NB4 (cell line): ENCODE measurements around the gene SHISAL1.

Source experiments
- DNase-seq: peaks from one replicate; pipeline ENCODE4 v3.0.0; 2010; ENCODE audit warnings: low read depth
- H3K4me3 ChIP-seq: one replicate; pipeline ENCODE4 v1.5.1; 2011; ENCODE audit warnings: mild to moderate bottlenecking, low read depth, low read length, moderate library complexity
- MYC ChIP-seq: IDR thresholded peaks from 2 replicates; pipeline ENCODE4 v1.6.1; 2011; ENCODE audit warnings: low read depth, low read length
- POLR2A ChIP-seq: IDR thresholded peaks from 2 replicates; pipeline ENCODE4 v1.6.1; 2011; ENCODE audit warnings: mild to moderate bottlenecking; ENCODE audit not compliant: insufficient read length; ENCODE audit errors: extremely low read depth
- TF ChIP-seq, protein P1 (sequence below): IDR thresholded peaks from 2 replicates; pipeline ENCODE4 v1.6.1; 2011; ENCODE audit warnings: low read depth, low read length
- TF ChIP-seq, protein P2 (sequence below): IDR thresholded peaks from one replicate; pipeline ENCODE4 v1.5.1; 2012; ENCODE audit warnings: low read depth, low read length

Gene SHISAL1

DNA sequence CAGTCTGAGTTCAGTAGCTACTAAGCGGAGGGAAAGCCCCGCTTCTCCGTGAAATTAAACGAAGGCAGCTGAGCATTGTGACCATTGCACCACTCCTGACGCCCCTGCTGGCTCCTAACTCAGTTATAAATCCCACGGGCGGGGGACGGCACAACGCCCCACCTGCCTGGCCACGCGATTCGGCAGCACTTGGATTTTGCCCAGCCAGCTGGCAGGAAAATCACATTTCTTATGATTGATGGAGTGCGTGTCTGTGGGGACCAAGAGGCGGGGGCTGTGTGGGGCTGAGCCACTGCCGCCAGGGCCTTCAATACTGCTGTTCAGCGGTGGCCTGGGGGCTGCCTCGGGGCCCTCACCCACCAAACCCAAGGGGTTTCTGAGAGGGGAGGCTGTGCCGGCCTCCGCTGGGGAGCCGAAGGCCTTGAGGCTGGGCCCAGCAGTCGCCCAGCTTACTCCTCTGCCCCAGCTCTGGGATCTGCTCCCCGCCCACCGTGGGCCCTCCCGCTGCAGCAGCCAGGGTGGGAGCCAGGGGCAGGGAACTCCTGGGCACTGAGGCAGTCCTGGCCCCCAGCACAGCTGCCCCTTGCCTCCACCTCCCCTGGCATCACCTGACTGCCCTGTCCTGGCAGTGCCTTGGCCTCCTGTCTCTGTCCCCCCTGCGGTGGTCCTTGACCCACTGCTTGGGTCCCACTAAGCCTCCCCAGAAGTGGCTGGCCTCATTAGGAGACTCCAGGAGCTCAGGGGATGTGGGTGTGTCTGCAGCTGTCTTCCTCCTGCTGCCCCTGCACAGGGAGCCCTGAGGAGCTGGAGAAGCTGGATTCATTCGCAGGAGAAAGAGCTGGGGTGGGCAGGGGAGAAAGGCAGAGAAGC lies 30.7 kb downstream of the SHISAL1 start:
- no peak overlapping the region for H3K4me3 ChIP-seq
- TF ChIP-seq POLR2A (no peak), MYC (no peak)
- TF ChIP-seq, protein P1, sequence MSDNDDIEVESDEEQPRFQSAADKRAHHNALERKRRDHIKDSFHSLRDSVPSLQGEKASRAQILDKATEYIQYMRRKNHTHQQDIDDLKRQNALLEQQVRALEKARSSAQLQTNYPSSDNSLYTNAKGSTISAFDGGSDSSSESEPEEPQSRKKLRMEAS = no peak
- TF ChIP-seq, protein P2, sequence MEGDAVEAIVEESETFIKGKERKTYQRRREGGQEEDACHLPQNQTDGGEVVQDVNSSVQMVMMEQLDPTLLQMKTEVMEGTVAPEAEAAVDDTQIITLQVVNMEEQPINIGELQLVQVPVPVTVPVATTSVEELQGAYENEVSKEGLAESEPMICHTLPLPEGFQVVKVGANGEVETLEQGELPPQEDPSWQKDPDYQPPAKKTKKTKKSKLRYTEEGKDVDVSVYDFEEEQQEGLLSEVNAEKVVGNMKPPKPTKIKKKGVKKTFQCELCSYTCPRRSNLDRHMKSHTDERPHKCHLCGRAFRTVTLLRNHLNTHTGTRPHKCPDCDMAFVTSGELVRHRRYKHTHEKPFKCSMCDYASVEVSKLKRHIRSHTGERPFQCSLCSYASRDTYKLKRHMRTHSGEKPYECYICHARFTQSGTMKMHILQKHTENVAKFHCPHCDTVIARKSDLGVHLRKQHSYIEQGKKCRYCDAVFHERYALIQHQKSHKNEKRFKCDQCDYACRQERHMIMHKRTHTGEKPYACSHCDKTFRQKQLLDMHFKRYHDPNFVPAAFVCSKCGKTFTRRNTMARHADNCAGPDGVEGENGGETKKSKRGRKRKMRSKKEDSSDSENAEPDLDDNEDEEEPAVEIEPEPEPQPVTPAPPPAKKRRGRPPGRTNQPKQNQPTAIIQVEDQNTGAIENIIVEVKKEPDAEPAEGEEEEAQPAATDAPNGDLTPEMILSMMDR = no peak
- no peak for DNase-seq

- H3K4me3 ChIP-seq = no peak overlapping the region
- DNase-seq = no peak
- TF ChIP-seq MYC (no peak), POLR2A (no peak)
- TF ChIP-seq, protein P2 = no peak
- TF ChIP-seq, protein P1 = no peak
Observed at GRCh38 chr22:44280665-44281188, 32.0 kb downstream of the SHISAL1 start.

DNA sequence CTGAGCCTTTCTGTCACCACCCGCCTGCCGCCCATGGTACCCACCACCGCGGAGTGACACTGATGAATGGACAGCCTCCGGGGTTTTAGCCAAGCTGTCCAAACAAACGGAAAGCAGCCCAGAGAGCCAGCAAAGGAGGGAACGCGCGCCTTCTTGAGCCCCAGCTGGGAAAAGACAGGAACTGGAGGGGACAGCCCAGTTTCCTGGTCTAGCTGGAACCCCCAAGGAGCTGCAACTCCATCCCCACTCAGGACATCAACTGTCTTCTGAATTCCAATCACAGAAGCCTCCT lies 33.7 kb downstream of the SHISAL1 start:
- no peak overlapping the region for H3K4me3 ChIP-seq
- no peak for DNase-seq
- no peak for TF ChIP-seq POLR2A
- TF ChIP-seq, protein P2 = no peak
- TF ChIP-seq MYC = no peak
- TF ChIP-seq, protein P1 = no peak

DNA sequence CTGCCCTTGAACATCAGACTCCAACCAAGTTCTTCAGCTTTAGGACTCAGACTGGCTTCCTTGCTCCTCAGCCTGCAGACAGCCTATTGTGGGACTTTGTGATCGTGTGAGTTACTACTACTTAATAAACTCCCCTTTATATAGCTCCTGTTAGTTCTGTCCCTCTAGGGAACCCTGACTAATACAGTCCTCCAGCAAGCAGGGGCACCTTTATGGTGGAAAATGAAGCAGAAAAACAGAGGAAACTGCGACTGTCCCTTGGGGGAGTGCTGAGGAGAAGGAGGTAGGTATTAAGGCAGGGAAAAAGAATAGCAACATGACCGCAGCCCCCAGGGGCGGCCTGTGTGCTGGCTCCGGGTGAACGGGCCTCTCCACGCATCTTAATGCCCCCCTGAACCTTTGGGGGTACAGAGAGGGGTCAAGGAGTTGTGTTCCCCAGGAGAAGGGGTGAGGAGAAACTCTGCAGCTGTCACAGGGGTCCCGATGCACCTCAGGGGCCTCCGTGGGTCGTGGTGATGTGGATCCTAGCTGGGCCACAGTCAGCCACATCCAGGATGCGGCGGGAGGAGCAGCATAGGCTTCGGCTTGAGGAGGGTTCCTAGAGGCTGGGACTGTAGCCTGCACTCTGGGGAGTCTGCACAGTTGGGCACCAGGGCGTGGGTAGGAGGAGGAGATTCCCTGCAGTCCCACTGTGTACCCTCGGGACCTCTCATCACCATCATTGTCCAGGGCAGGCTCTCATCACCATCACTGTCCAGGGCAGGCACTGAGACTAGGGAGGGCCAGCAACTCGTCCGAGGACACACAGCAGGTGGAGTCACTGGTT lies 34.3 kb downstream of the SHISAL1 start:
- TF ChIP-seq POLR2A (no peak), MYC (no peak)
- TF ChIP-seq, protein P1 = no peak
- TF ChIP-seq, protein P2 = no peak
- H3K4me3 ChIP-seq = no peak overlapping the region
- DNase-seq = no peak

DNA sequence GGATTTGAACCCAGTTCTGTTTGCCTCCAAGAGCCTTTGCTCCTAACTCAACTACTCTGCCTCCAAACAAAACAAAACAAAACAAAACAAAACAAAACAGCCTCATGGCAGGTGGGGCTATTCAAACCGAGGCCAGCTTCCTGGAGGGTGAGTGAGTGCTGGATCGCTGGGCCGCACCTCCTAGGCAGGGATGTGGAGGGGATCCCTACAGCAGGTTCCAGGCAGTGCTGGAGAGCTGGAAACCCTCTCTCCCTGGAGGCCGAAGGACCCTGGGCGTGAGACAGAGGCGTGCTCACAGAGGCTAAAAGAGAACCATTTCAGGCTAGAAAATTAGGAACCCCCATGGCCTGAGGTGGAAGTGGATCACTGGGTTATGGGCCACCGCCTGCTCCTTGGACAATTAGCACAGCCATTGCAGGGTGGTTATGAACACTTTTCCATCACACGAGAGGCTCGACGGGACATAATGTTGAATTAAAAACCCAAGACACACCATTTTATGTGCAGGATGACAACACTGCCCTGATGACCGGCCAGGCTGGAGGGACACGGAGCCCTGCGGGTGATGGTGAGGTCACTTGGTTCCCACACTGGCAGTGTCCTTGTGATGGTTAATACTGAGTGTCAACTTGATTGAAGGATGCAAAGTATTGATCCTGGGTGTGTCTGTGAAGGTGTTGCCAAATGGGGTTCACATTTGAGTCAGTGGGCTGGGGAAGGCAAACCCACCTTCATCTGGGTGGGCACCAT lies 35.2 kb downstream of the SHISAL1 start:
- H3K4me3 ChIP-seq = no peak overlapping the region
- DNase-seq = no peak
- no peak for TF ChIP-seq POLR2A
- TF ChIP-seq MYC = no peak
- TF ChIP-seq, protein P2 = no peak
- TF ChIP-seq, protein P1 = no peak
